Central memory CD4-positive, alpha-beta T cell (primary cell): ENCODE data around the gene LRRC8C.
A peak's percentile ranks its signal among the peaks of the same experiment; 100 is the strongest.
"Not testable (repeated sequence)": the region's sequence is repeated elsewhere in the genome, so short reads cannot be mapped to it uniquely, and the experiment has no call there.

Experiments
- DNase-seq: peaks from one replicate; pipeline ENCODE4 v3.0.0; 2022
- total RNA-seq, 3 experiments: gene quantifications; one replicate each; lab custom pipeline; 2026; lab: John Stamatoyannopoulos, UW

Gene LRRC8C
- total RNA-seq, result 97.4 to 276 (median 185) reads per million in 3 experiments

DNA sequence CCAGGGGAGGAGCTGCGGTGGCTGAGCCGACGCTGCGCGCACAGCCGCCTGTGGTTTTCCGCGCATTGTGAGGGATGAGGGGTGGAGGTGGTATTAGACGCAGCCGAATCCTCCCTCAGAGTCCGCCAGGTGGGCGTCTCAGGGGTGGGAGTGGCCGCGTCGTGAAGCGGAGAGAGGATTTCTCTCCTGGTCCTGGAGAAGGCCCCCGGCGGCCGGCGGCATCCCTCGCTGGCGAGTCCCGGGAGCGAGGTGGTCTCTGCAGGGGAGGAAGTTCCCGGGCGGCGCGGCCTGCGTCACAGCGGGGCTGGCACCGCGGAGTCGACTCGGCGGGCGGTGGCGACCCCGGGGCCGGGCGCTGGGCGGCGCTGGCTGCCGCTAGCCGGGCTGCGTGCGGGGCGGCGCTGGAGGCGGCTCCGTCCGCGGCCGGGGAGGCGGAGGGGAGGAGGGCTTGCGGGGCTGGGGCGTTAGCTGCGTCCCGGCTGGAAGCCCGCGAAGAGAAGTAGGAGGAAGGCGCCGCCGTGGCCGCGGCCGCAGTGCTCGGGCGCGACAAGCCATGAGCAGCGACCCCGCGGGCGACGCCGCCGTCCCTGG, at the start of gene LRRC8C:
LRRC8C (plus strand) TSS at position 464 of the 591 bp plus-strand sequence. CDS start 53,354 bp downstream, outside the sequence.
- DNase-seq, result peak; percentile 91

DNA sequence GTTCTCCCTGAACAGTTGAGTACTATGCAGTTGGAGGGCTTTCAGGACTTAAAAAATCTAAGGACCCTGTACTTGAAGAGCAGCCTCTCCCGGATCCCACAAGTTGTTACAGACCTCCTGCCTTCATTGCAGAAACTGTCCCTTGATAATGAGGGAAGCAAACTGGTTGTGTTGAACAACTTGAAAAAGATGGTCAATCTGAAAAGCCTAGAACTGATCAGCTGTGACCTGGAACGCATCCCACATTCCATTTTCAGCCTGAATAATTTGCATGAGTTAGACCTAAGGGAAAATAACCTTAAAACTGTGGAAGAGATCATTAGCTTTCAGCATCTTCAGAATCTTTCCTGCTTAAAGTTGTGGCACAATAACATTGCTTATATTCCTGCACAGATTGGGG, 48.7 kb upstream of the LRRC8C start:
- no peak for DNase-seq

DNA sequence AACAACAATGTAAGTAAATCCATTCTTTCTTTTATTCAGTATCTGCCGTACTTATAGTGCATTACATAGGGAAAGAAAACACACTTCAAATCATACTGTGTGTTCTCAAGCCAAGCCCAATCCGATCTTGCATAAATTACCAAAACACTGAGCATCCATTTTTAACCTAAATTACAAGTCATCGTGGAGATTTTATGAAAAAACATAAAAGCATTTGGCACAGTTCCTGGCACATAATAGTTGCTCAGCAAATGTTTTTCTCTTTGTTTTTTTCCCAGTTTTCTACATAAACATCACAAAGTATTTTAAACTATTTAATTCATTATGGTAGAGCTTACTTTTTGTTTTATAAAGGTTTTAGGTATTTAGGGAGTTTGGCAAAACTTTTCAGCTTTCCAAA, 48.1 kb upstream of the LRRC8C start:
- no peak for DNase-seq

DNA sequence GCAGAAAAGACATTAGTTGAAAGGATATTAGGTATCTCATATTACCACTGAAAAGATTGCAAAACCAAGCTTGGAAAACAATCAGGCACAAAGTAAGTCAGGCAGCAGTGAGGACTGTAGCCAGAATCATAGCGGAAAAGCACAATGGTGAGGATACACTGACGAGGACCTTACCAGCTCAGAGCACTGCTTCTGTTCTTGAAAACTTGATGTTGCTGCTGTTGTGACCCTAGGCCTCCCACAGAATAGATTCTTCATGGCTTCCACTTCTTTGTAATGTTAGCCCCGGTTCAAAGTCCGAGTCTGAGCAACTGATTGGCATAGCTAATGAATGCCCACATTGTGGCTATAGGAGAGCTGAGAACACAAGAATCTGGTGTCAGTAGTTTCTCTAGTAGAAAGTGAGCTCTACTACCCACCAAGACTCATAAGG, 45.2 kb upstream of the LRRC8C start:
- no peak for DNase-seq

DNA sequence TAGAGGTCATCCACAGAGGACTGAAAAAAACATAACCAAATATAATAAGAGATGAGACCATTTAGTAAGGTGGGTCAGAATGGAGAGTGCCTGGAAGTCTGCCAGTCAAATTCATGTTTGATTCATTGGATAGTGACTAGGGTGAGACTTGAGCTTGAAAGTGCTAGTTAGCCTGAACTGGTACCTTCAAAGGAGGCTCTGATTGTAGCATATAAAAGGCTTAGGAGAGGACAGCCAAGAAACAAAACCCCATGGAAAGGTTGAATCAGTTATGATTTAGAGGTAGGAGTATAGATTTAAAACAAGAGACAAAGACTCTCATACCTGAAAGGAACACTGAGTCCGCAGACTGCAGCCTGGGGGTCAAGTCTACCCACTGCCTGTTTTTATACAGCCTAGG, 44.4 kb upstream of the LRRC8C start:
- no peak for DNase-seq

DNA sequence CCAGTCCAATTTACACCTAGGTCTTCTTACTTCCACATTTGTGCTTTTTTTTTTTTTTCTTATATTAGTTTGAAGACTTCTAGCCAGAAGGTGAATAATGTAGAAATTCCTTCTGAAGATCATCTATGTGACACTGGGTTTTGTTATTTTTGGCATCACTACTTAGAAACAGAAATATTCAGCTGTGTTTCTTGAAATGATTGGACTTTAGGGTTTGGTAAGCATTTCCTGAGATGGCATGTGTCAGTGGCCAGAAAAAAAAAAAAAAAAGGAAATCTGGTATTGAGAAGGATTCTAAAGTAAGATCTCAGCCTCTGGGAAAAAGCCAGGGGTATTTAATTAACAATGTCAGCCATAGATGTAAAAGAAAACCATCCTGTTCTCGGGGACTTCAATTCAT, 43.4 kb upstream of the LRRC8C start:
- DNase-seq, result no peak

DNA sequence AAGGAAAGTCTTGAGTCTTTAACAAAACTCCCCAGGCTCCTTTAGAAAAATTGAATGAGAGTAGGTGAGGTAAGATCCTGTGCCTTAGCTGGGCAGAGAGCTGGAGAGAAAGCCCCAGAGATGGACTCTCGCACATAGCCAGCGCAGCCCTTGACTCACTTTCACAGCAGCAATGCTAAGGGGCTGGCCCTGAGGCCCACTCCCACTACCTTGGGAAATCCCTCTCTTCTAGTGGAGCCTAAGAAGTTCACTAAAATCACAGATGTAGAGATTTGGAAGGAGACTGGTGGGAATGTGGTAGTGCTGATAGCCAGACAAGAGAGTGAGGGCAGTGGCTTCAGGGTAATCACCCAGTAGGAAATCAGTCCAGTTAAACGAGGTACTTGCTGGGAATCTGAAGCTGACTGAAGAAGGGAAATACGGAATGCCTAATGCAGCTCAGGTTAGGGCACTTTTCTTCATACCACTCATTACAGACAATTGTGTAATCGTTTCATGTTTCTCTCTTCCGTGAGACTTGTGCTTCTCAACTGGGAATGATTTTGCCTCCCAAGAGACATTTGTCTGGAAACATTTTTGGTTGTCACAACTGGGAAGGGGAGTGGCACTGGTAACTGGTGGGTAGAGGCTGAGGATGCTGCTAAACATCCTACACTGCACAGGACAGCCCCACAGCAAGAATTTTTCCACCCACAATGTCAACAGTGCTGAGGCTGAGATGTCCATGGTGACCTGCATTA, 42.4 kb upstream of the LRRC8C start:
- no peak for DNase-seq

DNA sequence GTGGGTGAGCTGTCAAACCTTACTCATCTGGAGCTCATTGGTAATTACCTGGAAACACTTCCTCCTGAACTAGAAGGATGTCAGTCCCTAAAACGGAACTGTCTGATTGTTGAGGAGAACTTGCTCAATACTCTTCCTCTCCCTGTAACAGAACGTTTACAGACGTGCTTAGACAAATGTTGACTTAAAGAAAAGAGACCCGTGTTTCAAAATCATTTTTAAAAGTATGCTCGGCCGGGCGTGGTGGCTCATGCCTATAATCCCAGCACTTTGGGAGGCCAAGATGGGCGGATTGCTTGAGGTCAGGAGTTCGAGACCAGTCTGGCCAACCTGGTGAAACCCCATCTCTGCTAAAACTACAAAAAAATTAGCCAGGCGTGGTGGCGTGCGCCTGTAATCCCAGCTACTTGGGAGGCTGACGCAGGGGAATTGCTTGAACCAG, 40.0 kb upstream of the LRRC8C start:
- not testable (repeated sequence) for DNase-seq

DNA sequence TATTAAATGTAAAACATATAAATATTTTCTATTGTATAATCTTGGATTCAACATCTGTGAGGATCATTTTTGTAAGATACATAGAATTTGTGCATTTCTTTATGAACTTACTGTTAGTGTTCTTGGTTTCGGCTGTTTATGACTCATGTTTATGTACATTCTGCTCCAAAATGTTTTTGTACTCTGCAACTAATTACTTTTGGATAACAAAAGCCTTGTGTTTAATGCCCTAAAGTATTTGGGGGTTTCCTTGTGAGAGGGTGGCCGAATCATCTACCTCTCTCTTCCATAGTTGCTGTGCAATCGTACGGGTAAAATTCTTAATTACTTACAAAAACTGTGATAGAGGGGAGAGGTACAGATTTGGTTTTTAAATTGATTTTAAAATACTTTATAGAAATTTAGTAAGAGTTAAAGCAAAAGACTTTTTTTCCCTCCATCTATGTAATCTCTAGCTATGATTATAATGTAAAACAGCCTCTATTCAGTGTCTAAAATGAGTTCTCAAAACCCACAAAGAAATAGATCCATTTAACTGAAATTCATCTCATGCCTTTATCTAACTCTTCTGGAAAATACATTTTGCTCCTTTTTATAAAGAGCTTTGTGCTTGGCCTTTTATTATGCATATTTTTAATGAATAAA, 38.7 kb upstream of the LRRC8C start:
- DNase-seq, result no peak

DNA sequence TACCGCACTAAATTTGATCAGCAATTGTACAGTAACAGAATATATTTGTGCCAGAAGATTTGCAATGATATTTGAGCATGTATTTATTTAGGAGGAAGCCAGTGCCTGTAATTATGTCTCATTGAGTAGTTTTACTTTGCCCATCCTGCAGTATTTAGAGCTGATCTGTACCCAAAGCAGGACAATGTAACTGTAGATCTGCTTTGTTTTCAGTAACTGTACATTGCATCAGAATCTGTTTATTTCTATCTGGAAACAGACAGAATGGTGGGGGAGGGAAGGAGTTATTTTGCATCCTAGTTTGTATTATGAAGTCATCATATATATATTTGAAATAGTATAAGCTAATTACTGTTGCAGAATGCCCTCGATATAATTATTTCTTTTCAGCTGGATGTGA, 36.2 kb upstream of the LRRC8C start:
- no peak for DNase-seq

DNA sequence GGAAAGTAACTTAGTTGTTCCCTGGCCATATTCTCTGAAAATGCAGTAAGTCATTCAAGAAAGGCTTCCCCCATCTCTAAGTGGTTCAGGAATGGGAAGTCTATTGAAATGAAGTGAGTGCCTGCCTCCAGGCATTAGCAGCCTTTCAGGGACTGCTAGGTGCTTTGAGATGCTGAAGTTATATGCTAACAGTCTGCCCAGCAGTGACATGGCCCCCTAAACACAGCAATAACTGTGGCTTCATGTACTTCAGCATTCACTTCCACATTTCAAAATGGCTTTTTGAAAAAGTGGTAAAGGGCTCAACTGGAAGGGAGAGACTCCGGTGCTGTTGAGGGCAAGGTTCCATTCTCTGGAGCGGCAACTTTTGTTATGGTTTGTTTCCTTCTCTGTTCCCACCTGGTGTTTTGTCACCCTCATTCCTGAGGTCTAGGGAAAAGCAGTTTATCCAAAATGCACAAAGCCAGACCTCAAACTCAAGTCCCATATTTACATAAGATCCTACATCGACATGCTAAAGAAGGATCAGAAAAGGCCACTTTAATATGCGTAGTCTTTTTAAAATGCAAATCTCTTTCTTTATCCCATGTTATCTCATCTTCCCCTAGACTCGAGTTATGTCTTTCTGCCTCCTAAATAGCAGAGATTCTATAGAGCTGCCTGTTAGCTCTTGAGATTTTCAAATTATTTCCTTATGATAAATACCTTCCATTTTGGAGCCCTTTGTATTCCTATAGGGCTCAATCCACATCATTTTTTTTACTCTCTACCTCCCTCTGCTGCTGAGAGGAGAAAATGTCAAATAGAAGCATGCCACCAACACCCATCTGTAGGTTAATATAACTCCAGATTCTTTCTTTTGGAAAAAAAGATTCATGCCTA, 34.2 kb upstream of the LRRC8C start:
- no peak for DNase-seq

DNA sequence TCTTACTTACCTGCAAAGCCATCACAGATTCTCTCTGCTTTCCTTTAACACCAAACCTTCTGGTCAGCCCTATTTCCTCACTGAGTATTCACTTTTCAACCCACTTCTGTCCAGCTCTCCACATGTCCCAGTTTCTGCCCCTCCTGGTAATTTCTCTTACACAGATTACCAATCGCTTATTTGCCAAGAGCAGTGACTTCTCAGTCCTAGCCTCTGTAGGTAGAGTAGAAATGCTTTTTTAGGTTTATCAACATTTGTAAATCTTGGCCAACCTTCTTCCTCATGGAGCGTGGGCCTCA, 33.6 kb upstream of the LRRC8C start:
- DNase-seq, result no peak

DNA sequence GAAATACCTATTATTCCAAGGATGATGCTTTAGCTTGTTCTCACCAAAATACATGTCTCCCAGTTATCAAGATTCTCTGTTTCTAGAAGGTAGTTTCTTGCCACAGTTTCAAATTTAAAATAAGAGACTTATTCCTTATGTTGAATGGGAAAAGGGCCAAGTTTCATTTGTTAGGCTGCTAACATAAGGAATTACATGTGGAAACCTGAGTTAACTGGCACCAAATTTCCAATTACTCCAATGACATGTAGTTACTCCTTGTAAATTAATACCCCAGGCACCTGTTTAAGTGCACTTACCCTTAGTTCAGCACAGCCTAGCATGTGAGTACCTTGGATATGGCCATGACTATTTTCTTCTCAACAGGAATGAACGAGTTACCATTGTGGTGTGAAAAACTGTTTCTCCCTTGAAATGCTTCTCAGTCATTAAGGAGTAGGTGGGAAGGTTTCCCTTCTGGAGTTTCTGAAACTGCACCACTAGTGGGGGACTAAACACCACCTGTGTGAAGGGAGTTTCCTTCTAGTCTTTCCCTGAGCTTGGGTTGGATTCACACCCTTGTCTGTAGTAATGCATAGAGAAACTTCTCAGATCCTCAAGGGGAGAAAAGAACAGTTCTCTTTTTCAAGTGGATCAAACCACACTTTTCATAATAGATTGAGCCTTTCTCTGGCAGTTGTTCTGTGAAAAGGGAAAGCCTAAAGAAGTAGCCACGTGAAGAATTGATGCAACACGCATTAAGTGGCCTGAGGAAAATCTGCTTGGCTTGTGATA, 32.3 kb upstream of the LRRC8C start:
- DNase-seq, result no peak

DNA sequence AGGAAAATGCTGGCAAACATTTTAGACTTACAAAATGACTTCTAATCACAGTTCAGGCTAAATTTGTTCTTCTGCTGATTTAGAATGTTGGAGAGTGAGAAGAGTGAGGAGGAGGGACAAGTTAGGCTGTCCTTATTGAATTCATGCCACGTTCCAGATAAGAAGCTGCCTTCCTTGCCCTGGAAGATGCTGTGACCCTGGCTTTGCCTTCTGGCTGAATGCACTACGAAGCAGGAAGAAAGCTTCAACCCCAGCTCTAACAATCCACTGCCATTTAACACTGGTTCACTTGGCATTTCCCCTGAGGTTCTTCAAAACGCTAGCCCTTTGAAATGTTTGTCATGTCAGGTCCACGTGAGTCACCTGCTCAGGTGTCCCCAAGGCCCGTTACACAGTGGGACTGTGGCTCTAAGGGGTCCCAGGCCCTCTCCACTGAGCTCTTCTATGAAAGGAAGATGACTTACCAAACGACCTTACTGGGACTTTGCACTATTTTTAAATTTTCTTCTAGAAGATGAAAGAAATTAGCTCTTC, 30.0 kb upstream of the LRRC8C start:
- DNase-seq, result no peak

DNA sequence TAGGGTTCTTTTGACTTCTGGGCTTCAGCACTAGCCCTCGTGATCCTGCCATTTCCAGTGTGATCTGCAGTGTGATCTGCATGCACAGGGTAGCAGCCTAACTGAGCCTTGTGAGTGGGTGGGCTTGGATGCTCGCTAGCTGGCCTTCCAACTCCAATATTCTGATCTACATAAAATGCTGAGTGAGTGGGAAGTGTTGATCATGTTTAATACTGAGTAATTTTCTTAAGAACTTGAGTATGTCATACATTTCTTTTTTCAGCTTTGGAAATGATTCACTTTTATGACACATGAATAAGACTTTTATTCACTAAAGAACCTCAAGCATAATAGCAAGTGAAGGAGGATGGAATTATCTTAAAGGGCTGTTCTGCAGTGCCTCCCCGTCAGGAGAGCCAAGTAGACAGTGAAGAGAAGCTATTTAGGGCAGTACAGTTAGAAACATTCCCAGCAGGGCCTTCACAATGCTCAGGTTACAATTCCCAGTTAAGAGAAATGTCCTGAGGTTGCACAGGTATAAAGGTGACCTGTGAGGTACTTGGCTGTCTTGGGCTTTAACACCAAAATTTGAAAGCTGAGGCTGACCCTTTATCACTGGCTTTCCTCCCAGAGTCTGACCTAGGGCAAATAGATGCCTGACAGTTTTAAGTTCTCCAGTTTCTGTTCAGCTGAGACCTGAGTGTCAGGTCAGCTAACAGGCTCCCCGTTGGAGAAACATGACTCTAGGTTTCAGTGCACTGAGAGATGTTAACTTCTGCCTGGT, 29.1 kb upstream of the LRRC8C start:
- no peak for DNase-seq

DNA sequence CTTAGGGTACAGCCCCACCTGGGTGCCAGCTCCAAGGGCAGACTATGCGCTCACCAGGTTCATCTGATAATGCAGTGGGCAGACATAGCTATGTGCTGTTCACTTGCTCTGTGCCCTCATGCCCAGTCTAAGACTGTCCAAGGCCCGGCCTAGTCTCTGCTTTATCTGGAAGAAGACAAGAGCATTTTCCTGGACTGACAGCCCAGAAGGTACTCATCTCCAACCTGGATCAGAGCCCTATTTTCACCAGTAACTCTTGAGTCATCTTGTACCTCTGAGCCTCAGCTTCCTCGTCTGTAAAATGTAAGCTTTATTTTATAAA, 28.5 kb upstream of the LRRC8C start:
- DNase-seq, result no peak

DNA sequence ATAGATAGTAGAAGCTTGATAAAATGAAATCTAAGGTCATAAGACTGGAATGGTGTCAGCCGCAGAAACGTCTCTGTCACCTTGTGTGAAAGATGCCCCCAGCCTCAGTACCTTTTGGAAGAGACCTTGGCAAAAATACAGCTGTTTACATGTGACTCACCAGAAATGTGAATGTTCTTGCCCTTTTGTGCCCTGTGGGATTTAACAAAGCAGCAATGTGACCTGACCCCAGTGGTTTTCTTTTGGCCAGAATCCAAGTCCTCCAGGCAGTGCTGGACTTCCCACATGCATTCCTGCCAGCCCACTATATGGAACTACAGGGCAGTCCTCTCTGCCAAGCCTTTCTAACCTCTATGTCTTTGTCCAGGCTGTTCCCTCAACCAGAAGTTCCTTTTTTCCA, 27.2 kb upstream of the LRRC8C start:
- no peak for DNase-seq

DNA sequence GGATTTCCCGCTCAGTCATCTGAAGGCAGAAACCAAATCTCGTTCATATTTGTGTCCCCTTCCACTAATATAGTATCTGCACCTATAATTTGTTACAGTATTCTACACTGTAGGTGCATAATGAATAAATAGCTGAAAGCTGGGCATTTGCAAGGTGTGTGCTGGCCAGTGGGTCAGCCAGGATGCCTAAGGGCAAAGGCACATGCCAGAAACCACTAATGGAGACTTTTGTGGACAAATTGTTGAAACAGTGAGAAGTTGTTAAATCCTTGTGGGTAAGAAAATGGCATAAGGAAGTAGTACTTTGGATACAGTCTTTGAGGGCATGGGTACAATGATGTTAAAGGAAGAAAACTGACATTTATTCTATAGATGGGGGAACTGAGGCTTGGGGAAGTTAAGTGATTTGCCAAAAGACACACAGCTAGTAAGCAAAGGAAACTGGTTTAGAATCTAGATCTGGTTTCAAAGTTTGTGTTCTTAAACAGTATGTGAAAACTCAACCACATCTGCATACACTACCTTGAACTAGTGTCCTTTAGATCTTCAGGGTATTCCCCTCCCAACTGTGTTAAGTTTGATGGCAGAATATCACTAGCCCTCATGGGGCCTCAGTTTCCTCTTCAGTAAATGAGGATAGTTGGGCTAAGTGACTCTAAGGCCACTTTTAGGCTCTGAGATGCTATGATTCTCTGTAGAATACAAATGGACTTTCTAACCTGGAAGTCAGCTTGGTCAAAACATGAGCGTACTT, 26.5 kb upstream of the LRRC8C start:
- peak; percentile 18 for DNase-seq

DNA sequence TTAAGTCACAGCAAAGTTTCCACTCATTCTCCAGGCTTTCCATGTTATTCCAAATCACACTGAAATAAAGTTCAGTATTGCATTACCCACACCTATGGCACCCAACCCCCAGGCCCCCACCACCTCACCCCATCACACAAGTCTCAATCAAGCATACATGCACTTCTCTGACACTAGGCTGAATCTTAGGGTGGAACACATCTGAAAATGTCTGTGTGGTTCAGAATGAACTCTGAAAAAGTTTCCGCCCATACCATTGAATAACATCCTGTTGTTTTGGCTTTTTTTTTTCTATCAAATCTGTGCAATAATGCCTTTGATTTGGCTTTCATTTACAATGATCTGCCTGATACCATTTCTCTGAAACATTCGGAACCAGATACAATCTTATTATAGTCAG, 25.8 kb upstream of the LRRC8C start:
- DNase-seq, result peak; percentile 78

DNA sequence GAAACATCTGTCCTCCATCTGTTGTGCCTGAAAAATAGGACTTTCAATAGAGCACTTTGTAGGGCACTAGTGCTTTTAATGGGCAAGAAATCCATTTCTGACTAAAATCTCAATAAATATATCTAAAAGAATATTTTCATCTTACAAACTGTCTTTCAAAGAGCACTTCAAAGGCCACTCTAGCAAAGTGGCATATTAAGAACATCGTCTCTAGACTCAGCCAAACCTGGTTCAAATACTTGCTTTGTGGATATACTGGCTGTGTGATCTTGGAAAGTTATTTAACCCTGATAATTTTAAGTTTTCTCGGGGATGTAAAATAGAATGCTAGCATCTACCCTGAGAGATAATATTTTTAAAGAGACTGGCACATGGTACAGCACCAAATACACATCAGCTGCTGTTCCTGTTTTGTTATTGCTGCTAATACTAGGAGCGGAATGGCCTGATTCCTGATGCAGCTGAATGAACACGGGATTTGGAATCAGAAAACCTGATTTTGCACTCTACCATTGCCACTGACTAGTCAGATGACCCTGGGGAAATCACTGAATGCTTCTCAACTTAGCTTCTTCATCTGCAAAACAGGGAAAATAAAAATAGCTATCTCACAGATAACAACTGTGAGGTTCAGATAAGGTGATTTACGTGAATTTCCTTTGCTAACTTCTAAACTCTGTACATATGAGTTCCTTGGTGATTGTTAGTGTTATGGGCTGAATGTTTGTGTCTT, 25.2 kb upstream of the LRRC8C start:
- no peak for DNase-seq
